Left renal cortex interstitium (tissue), 4 donors: ENCODE data around the gene JMJD8. TPM values are rescaled to one million over a fixed set of nuclear protein-coding genes. Genes with fewer than 3 reads are reported as not detected.
"Not testable (repeated sequence)": the region's sequence is repeated elsewhere in the genome, so short reads cannot be mapped to it uniquely, and the experiment has no call there.

Experiments used
- DNase-seq, 4 donors: peaks; one replicate each; pipeline ENCODE4 v3.0.0-alpha.2; 2013; ENCODE audit warnings: low read depth in 4 of 4, low spot score in 2 of 4, missing footprints in 1 of 4
- polyA plus RNA-seq, 4 donors: library from polyadenylated mRNA; unstranded; fragments of 120-200 nt; gene quantifications; one replicate each; pipeline ENCODE4 v1.2.1, GENCODE V29; 2013; ENCODE audit not compliant: insufficient read length in 4 of 4

Gene JMJD8
- polyA plus RNA-seq, 4 donors, result 55.7 to 85.7 (median 69.2) TPM

GRCh38 chr16:722835-723633 lies 38.9 kb upstream of the JMJD8 start:
- DNase-seq, result no peak

DNA sequence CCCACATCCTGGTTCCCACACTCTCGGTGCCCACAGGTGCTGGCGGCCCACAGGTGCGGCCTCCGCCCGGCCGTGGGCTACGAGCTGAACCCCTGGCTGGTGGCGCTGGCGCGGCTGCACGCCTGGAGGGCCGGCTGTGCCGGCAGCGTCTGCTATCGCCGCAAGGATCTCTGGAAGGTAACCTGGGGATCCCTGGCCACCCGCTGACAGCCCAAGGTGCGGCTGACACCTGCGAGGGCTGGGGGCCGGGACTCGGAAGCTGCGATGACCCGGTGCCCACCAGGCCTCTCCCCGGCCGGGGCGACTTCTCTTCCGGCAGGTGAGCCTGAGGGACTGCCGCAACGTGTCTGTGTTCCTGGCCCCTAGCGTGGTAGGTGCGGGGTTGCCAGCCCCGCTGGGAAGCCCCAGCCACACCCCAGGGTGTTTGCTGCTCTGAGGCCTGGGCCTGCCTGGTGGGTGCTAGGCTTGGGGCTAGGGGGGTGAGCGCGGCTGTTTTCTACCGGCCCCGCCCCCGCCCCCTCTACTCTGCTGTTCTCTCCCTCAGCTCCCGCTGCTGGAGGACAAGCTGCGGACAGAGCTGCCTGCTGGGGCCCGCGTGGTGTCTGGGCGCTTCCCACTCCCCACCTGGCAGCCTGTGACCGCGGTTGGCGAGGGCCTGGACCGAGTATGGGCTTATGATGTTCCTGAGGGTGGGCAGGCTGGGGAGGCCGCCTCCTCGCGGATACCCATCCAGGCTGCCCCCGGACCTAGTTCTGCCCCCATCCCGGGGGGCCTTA lies 37.8 kb upstream of the JMJD8 start:
- no peak for DNase-seq

- DNase-seq, result no peak
Measured at GRCh38 chr16:720990-721764, 37.0 kb upstream of the JMJD8 start, which contains the start of gene ANTKMT. ANTKMT (plus strand) TSS chr16:721146; CDS start chr16:721275, 129 bp downstream.

GRCh38 chr16:720447-720989 lies 36.4 kb upstream of the JMJD8 start:
- DNase-seq, result no peak

DNA sequence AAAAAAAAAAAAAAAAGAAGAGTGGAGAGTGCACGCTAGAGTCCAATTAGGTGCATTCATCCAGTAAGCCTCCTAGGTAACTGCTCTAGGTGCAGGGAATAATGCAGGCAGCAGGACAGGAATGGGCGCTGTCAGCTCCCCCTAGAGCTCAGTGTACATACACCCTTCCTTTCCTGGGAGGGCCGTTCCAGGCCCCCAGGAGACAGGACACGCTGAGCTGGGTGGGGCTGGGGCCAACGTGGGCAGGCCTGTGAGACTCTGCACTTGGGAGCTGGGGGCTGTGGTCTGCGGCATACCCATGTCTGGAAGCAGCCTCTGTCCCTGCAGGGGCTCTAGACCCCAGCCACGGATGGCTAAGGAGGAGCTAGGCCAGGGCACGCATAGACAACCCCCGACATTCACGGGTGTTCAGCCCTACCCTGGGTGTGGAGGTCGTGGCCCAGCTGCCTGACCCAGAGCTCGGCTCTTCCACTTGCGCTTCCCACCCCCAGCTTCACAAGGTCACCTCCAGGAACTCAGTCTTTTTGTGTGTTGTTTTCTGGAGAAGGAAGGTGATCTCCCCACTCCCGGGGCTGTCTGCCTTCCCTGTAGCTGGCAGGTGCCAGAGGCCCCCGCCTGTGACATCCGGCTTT lies 35.8 kb upstream of the JMJD8 start:
- DNase-seq, result no peak

DNA sequence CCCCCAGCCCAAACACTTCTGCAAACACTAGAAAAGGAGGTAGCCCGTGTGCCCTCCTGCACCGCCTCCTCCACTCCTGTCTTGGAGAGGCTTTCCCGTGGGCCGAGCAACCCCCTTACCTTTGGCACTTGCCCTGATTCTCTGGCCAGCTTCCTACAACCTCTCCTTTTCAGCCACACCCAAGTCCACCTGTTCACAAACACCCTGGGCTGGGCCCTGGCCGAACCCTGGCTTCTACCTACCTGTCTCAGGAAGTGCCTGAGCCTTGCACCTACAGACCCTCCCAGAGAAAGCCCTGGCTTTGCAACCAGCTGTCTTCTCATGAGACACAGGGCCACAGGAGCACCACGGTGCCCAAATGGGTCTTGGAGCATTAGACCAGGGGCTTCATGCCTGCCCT lies 34.8 kb upstream of the JMJD8 start:
- no peak for DNase-seq

DNA sequence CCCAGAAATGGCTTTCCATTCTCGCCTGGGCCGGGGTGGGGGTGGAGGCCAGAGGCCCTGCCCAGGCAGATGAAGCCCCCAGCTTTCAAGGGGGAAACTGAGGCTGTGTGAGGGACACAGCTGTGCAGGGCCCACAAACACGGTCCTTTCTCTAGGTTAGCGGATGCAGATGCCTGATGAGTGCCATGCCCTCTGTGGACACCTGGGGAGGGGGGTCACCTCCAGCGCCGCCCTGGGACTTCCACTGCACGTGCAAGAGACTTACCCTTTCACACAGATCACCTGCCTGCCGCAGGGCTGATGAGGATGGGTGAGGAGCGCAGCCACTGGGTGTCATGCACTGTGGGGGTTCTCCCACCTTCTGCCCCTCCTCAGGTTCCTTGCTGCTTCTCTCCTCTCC lies 34.3 kb upstream of the JMJD8 start:
- no peak for DNase-seq

GRCh38 chr16:717450-718245 lies 33.5 kb upstream of the JMJD8 start:
- DNase-seq, result no peak

- DNase-seq, result no peak
Measured at GRCh38 chr16:716768-717325, 32.7 kb upstream of the JMJD8 start.

DNA sequence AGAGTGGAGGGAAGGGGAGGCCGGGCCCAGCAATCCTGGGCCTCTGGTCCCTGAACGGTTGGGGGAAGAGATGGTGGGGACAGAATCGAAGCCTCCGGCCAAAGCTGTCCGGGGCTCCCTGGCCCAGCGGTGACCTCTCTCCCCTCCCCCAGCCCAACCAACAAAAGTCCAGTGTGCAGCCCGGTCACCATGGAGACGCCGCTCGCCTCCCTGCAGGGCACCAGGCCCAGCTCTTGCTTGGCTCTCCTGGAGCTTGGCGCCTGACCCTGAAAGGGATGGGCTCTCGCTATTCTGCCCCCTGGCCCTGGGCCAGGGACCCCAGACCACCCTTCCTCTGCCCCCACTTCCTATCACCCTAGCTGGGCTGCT lies 32.0 kb upstream of the JMJD8 start:
- no peak for DNase-seq

GRCh38 chr16:715477-716199 lies 31.5 kb upstream of the JMJD8 start:
- DNase-seq, result no peak

DNA sequence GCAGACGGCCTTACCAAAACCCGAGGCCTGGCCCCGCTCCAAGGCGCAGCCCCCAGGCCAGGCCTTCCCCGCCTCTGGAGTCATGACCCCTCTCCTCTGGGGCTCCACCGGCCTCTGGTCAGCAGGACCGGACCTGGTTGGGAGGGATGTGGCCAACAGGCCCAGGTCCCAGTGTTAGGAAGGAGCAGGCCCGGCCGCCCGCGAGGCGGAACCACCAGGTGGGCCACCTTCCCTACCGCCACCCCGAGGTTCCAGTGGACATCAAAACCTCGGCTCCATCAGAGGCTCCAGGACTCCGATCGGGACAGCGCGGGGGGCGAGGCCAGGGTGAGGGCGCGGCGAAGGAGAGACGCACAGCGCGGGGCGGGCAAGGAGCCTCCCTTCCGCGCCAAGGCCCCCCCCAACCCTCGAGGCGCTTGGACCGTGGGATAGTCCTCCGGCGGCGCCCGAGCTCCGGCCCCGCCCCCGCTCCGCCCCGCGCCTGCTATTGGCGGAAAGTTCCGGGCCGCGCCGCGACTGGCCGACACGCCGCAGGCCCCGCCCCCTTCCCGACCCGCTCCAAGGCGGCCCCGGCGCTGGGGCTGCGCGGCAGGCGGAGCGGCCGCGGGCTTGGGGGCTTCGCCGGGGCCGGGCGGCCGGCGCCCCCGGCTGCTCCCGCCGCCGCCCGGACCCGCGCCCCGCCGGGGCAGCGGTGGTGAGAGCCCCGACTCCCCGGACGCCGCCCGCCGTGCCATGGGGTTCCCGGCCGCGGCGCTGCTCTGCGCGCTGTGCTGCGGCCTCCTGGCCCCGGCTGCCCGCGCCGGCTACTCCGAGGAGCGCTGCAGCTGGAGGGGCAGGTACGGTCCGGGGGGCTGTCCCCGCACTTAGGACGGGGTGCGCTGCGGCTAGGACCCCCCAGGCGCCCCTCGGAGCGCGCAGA lies 30.7 kb upstream of the JMJD8 start, which contains the start of gene METRN:
TSS of gene METRN (plus strand) at position 561 of the 919 bp plus-strand sequence. CDS start at position 733, 172 bp downstream.
- DNase-seq, result peak in 1 of 4 donors; percentile 76

GRCh38 chr16:714079-714478 lies 29.9 kb upstream of the JMJD8 start:
- no peak for DNase-seq

GRCh38 chr16:712740-713250 lies 28.7 kb upstream of the JMJD8 start:
- not testable (repeated sequence) for DNase-seq

GRCh38 chr16:711548-712320 lies 27.6 kb upstream of the JMJD8 start:
- no peak for DNase-seq

GRCh38 chr16:711084-711483 lies 26.9 kb upstream of the JMJD8 start:
- DNase-seq, result no peak
